GM19239 (cell line): ENCODE data around the gene MAPKAP1.

ENCODE experiments used
- DNase-seq: peaks from one replicate; pipeline ENCODE4 v3.0.0; 2011; ENCODE audit warnings: low spot score; ENCODE audit not compliant: insufficient read length
- FAIRE-seq: peaks from 2 replicates; lab custom pipeline; 2011; peaks lifted over from hg19 to GRCh38; lab: Jason Lieb, UNC

MAPKAP1 gene

DNA sequence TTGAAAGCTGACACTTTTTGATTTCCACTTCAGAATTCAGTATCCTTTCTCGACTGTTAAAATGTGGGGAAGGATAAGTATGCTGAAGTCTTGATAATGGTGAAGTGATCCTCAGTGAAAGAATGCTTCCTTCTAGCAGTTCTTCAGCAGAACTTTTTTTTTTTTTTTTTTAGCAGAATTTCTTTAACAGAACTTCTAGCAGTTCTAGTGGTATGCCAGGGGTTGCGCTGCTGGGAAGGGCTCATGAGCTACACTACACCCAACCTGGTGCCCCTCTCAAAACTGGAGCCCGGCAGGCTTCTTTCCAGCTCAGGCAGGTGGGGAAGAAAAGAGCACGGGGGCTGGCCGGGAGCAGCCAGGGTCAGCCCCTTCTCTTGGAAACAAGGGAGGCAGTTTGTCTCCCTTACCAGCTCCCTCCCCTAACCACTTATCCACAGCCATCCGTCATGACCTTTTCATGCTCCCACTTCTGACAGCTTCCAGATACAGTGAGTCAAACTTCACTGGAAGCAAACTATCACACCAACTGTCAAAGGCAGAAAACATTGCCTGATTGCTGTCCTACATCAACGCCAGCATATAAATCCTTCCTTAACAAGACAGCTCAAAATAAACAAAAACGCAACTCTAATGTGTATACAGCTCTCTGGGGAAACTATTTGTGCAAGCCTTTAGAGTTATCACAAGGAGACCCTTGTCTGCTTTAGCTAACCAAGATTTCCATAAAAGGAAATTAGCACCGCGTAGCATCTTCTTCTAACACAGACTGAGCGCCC, 233.9 kb downstream of the MAPKAP1 start:
- FAIRE-seq (no peak), DNase-seq (no peak)

DNA sequence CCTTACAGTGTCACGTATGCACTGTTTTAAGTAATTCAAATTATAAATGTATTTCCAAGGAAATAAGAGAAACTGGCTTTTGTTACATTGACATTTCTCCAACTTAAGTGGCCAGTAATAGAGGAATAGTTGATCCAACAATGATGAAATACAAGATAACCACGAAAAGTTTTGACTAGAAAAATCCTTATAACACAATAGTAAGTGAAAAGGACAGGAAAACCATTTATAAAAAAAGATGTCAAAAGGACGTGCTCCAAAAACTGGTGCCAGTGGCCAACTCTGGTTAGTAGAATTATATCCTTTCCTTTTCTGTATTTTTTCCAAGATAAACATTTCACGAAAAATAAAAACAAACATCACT, 234.5 kb downstream of the MAPKAP1 start:
- no peak for FAIRE-seq
- no peak for DNase-seq

DNA sequence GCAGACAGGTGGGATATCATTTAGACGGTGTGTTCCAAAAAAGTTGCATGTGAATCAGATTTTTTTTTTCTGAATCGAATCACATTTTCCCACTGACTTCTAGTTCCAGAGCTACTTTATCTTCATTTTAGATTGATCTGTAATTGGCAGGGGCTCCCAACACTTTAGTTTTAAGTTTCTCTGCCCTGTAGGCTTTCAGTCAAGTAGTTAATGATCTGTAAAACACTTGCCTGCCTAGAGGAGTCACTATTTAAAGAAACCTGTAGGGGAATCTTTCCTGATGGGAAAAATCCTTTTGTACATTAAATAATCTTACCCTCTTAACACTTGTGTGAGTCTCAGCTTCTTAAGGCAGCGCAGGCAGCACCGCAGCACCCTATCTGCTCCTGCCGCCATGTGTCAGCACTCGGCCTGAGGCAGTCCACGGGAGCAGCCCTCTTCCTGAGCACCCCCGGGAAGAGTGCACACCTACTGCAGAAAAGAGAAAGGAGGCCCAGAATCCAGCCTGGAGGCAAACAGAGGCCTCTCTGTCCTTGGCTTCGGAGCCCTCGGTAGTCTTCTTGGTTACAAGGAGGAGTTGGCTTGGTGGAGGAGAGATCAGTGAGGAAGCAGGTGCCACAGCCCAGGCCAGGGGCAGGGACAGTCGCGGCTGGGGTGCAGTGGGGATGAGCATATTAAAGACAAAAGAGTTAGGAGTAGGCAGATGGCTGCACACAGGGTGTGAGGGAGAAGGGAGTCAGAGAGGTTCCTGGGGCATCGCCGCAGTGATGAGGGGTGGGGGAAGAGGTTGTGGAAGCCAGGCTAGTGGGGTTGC, 236.0 kb downstream of the MAPKAP1 start:
- DNase-seq (no peak), FAIRE-seq (no peak)

DNA sequence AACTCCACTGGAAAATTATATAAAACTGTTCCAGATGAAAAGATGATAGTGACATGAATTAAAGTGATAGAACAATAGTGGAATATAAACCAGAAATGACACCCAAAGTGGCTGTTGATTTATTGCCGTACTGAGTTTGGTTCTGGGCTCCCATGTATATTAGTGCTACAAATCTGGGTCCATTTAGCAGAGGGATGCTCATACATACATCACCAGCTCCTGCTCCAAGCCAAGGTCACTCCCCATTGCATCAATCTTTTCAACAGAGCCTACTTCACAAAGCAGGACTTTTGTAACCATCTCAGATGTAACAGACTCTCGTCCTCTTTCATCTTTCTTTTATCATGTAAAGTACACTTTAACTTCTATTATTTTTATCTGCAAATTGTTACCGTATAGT, 236.8 kb downstream of the MAPKAP1 start:
- FAIRE-seq = no peak

DNA sequence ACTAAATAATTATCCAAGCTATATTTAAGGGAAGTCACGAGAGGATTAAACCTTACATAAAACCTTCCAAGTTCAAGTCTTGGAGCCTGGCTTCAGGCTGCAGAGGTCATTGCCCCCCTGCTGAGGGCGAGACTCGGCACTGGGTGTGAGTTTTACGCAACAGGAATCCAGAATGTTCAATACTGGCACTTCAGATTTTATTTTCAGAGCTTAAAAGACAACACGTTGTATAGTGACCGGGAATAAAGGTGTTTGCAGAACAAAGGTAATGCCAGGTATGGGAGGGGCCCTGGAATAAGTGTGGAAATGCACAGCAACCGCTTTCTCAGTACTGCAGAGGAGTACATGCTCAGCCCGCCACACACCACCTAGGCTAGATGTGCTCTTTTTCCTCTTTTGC, 238.4 kb downstream of the MAPKAP1 start:
- FAIRE-seq = no peak

More for the DNA sequence above, 236.8 kb downstream of the MAPKAP1 start:
- no peak for DNase-seq

DNA sequence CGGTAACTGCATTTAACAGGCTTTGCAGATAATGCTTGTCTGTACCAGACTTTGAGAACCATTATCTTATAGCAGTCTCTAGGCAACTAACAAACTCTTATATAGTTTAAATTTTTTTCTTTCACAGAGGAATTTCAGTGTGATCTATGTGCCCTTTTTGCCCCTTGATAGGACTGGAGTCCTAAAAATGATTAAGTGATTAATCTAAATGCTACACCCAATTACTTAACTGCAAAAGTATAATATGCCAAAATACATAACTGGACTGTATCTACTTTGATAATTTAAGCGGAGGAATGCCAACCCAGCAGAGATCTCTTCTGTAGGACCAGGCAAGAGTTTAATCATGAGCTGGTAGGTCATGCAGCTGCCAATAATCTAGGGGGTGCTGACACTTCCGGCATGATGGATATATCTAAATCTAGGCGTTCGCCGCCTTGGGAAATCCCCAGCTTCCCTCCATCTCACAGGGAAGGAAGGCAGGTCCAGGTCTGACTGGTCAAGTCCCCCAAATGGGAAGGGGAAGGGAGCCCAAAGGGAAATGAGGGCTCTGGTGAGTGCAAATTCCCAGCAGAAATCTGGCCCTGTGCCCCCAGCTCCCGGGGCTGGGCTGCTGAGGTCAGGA, 239.8 kb downstream of the MAPKAP1 start:
- DNase-seq = no peak
- no peak for FAIRE-seq

More for the DNA sequence above, 238.4 kb downstream of the MAPKAP1 start:
- no peak for DNase-seq

DNA sequence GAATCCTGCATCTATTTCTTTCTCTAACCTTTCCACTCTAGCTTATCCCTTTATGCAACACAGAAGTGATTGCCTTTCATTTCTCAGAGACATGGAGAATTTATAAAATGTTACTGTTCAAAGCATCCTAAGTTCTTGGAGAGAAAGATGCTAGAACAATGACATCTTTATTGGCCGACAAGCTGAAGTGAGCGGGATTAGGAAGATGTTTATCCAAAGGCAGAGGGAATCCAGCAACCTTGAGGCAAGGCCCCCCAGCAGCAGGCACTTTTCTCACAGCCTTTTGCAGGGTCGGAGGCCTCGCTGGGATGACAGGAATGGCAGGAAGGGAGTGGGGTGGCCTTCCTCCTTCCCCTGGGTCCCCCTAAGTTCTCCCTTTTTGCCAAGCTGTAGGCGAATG, 240.6 kb downstream of the MAPKAP1 start:
- DNase-seq (no peak), FAIRE-seq (no peak)

DNA sequence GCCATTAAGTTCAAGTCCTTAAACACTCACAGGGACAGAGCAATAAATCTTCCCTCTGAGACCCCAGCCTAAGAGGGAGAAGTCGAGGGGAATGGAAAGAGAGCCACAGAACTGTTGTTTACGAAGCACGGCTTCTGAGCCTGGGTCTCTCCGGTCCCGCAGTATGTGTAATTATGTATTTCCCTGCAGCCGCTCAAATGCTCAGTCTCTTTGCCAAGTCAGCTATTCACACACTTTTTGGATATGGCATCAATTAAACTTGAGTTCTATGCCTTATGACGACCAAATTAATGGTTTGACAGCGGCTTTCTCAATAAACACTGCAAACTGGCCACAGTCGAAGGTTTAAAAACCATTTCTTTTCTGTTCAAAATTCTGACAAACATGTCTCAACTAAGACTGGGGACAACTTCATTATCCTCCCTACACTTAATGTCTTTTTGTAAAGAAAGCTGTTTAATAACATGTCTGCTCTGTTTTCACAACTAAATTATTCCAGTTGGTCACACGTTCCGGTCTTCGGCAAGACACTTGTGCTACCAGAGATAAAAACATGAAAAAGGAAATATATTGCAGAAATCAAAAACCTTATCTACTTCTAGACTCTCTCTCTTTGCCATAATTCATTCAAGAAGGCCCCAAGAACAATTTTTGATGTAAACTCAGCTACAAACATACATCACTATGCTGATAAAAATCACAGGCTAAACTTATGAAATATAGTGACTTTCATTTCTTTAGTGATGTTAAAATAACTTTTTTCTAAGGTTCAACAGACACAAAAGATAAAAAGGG, 242.2 kb downstream of the MAPKAP1 start:
- no peak for DNase-seq
- FAIRE-seq = no peak

DNA sequence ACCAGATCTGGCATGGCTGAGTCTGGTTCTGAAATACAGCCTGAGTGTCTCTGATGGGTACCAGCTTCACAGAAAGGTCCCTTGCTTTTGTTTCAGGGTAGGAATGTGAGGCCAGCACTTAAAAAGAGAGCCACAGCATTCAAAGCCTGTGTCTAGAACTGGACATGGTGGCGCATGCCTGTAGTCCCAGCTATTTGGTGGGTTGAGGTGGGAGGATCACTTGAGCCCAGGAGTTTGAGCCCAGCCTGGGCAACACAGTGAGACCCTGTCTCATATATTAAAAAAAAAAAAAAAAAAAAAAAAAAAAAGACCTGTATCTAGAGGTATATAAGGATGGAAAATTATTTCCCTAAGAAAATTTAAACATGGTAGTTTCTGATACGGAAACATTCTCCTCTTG, 243.1 kb downstream of the MAPKAP1 start:
- no peak for FAIRE-seq
- no peak for DNase-seq

DNA sequence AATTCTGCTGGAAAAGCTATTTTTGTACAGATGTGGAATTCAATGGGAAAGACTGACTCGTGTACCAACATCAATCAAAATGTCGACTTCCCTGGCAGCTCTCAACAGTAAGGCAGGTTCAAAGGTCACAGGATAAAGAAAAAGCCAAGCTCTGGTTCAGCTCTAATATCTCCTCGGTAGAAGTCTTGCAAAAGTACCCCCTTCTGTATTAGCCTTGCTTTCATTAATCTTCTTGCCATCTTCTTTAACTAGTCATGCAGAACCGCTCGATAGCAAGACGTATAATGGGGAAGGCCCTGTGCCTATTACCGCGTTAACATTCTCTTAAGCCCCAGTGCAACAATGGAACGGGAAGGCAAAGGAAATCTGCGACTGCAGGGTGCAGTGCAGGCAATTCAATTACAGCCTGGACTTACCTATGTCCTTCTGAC, 244.1 kb downstream of the MAPKAP1 start:
- FAIRE-seq = no peak
- DNase-seq = no peak

DNA sequence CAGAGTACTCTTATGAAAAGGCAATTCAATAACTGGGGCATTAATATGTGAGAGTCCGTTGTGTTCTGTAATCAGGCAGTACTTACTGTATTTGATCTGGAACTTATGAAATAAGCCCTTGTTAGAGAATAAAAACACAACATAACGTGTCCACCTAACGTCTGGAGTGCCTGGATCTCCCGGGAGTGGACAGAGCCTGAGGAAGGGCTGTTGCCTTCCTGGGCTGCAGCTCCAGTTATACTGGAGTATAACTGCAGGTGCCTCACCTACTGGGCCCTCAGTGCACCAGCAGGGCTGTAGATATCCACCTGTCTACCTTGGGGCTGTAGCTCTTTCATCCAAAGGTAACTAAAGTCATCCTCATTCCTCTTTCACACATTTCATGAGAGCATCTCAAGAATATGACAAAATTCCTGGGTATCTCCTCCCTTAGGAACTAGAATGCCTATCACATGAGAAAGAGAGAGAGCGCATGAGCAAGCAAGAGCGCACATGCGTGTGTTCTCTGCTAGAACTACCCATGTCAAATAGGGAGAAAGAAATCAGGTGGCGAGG, 245.3 kb downstream of the MAPKAP1 start:
- FAIRE-seq = no peak
- DNase-seq = no peak

DNA sequence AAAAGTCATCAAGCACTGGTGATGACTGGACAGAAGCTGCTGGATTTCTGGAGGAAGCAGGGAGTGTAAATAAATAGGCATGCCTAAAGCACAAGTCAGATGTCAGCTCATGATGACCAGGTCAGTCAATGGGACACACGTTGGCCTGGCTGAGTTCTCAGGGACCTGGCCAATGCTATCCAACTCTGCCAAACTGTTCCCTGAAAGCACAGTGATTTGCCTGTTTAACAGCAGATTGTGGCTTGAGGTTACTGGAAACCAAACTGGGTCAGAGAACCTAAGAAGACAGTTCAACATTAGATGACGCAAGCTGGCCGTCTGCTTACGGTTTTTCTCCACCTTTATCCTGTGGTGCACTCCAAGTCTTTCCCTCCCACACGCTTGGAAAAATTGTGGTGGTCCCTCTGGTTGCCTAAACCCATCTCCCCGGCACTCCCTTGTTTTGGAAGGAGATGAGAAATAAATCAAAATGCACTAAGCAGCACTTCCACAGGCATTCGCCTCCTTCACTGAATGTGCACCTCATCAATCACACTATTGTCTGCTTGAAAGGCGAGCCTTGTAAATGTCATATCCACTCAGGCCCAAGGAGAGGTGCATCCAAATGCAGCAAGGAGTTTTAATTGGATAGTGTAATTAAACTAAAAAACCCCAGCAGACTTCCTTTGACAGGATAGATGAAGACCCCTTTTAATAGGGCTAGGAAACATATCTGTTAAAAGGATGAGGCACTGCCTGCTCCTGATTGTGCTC, 245.9 kb downstream of the MAPKAP1 start:
- DNase-seq (no peak), FAIRE-seq (no peak)

DNA sequence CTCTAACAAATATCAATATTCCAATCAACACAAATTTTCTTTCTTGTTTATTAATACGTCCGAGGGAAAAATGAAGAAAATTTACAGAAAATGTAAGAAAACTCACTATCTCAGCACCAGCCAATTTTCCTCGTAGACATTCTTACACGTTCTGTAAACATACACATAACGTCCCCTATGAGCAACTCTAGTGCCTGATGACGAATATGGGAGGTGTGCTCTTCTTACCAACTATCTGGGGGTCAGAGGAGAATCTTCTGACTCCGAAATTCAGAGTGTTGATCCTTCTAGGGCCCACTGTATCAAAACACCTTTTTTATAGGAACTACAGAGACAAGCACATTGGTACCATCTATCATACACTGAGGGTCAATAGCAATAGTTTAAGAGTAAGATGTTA, 246.7 kb downstream of the MAPKAP1 start:
- DNase-seq (no peak), FAIRE-seq (no peak)

DNA sequence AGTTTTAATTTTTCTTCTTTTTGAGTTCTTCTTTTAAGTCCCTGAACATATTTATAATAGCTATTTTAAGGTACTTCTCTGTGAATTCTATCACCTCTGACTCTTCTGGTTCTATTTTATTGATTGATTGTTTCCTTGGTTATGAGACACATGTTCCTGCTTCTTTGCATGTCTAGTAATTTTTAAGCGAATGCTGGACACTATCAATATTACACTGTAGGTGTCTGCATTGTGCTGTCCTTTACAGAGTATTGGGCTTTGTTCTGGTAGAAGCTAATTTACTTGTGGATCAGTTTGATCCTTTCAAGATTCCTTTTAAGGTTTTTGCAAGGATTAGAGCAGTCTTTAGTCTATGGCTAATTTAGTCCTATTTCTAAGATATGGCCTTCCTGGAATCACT, 249.7 kb downstream of the MAPKAP1 start:
- FAIRE-seq (no peak), DNase-seq (no peak)

DNA sequence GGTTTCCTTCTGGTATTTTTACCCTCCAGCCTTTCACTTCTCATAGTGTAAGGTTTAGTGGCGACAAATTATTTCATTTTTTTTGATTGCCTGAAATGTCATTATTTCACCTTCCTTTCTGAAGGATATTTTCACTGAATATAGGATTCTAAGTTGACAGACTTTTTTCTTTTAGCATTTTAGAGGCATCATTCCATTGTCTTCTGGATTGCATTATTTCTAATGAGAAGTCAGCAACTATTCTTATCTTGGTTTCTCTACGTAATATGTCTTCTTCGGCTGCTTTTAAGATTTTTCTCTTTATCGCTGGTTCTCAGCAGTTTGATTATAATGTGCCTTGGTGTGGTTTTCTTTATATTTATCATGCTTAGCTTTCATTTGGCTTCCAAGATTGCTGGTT, 251.1 kb downstream of the MAPKAP1 start:
- DNase-seq (no peak), FAIRE-seq (no peak)

DNA sequence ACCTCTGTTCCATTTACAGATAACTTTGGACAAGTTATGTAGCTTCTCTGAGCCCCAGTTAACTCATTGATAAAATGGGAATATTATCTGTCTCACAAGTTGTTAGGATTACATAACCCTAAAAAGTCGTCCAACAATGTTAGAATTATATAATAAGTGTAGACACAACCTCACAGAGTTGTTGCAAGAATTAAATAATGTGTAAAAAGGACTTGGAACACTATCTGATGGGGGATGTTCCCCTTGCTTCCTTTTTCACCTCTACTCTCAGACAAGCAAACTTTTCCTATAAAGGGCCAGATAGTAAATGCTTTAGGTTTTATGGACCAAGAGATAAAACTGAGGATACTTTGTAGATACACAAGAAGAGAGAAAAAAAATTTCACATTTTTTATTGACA, 251.9 kb downstream of the MAPKAP1 start:
- FAIRE-seq = no peak

DNA sequence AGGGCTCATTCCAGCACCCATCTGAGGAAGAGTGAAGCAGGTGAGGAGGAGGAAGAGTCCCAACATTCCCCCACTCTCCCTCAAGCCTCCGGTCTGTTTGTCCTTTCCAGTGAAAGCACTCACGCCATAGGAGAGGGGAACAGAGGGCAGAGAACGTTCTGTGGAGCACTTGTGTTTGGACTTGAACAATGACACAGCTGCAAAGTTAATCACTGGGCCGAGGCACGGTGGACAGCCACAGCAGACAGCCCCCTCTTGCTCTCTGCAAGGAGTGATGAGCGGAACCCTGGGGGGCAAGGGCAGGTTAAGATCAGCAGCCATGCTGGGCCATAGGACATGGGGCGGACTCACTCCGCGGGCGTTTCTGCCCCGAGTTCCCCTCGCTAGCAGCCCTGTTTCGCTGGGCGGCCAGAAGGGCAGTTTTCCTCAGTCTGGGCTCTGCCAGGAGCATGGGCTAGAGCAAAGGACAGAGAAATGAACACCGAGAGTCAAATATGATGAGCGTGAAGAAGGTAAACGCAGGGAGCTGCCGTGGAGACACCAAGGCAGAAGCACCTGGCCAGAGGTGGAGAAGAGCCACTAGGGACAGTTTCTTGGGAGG, 259.7 kb downstream of the MAPKAP1 start:
- no peak for DNase-seq
- no peak for FAIRE-seq

More for the DNA sequence above, 251.9 kb downstream of the MAPKAP1 start:
- no peak for DNase-seq

DNA sequence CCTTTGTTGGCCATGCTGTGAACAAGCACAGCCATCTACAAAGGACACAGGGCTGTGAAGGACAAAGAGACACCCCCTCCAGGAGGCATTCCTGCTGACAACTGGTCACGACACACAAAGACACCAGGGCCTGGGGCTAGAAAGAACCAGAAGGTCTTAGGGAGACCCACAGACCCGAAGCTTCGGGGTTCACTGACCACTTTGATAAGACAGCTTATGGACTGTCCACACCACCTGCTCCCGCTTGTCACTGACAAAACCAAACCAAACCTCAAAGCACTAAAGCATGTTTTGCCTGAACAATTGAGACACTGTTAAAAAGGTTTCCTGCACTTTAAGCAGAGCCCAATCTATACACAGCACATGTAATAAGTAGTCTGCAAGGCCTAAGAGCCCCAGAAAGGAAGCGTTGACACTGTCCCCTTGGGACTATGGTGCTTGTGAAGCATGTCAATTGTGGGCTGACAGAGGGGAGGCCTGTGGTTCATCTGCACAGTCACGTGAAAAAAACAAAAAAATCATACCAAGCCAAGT, 260.4 kb downstream of the MAPKAP1 start:
- FAIRE-seq (peak; percentile 66), DNase-seq (peak; percentile 67)
